SW480 (cell line): ENCODE data around the gene ACSF3.
"Not testable (repeated sequence)": the region's sequence is repeated elsewhere in the genome, so short reads cannot be mapped to it uniquely, and the experiment has no call there.

Source experiments
- DNase-seq: peaks from one replicate; pipeline ENCODE4 v3.0.0-alpha.2; 2016; ENCODE audit warnings: low spot score

Gene ACSF3

DNA sequence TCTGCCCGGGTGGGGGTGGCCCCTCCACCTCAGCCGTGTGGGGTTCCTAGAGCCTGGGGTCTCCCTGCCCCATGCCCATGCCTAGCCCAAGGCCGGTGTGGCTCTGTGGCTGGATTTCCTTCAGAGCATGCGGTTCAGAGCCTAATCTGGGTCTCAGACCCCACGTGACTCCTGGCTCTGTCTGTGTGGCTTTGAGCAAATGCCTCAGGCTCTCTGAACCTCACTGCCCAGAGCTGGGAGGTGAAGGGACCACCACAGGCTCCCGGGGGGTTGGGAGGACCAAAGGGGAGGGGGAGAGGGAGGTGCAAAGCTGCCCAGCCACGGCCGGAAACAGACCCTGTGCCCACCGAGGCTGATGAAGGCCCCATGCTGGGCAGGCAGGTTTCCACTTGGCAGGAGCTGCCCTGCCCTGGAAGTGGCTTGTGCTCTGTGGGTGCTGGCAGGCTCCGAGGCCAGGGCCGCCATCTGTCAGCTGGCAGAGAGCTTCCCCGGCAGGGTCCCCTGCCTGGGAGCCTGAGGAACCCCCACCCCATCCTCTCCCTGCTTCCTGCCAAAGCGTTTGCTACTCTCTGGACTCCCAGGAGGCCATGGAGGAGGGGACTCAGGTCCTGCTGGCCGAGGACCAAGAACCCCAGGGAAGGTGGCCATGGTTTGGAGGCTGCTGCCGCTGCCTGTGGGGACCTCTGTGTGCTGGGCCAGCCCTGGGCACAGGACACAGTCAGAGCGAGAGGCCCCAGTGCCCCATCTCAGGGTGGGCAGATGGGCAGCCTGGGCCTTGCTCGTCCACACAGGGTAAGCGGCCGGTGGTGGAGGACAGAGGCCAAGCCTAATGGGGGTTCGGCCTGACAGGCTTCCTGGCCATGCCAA, 81.9 kb downstream of the ACSF3 start:
- DNase-seq = no peak

DNA sequence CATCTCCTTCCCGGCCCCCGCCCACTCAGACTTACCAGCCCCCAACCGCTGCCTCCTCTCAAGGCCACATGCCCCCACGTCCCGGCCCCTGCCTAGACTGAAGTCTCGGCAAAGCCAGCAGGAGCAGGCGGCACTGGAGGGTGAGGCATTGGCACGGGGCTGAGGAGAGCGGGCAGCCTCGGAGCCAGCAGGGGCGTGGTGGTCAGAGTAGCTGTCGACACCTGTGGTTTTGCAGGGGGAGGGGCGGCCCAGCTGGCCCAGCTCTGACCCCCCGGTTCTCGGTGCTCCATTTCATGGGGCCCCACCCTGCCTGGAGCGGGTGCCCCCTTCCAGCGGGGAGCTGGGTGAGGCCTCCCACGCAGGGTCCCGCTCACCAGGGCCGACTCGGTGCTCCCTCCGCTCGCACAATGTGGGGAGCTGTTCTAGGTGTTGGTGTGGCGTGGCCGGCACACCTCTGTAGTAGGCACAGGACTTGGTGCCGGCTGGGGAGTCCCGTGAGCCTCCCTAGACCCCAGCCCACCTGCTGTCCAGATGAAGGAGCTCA, 82.6 kb downstream of the ACSF3 start:
- DNase-seq = no peak

DNA sequence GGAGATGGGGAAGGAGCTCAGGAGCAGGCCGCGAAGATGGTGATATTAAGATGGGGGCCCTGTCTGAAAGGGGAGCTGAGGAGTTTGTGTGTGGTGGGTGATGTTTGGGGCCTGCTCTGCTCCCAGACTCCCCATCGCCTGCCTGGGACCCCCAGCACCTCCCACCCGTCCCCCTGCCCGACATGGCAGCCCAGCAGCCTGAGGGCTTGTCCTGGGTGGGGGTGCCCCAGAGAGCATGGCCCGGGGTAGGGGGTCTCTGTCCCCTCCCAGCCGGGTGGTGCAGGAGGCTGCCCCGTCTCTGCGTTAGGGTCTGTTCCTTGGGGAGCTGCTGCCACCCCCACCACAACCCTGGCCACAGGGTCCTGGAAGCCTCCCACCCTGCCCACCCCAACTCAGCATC, 83.1 kb downstream of the ACSF3 start:
- no peak for DNase-seq

DNA sequence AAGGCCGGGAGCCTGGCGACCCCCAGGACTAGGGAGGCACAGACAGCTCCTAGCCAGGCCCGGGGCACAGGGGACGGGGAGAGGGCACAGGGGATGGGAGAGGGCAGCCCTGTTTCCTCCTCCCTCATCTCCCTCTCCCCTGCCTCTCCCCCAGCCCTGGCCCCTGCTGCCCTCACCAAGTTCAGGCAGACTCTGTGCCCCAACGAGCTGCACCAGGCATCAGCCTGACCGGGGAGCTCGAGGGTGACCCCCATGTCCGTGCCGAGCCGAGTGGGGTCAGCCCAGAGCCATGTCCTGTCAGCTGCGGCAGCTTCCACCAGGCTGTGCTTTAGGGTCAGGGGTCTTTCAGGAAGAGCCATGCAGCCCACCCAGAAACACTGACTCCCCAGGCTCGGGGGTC, 83.8 kb downstream of the ACSF3 start:
- DNase-seq = no peak

DNA sequence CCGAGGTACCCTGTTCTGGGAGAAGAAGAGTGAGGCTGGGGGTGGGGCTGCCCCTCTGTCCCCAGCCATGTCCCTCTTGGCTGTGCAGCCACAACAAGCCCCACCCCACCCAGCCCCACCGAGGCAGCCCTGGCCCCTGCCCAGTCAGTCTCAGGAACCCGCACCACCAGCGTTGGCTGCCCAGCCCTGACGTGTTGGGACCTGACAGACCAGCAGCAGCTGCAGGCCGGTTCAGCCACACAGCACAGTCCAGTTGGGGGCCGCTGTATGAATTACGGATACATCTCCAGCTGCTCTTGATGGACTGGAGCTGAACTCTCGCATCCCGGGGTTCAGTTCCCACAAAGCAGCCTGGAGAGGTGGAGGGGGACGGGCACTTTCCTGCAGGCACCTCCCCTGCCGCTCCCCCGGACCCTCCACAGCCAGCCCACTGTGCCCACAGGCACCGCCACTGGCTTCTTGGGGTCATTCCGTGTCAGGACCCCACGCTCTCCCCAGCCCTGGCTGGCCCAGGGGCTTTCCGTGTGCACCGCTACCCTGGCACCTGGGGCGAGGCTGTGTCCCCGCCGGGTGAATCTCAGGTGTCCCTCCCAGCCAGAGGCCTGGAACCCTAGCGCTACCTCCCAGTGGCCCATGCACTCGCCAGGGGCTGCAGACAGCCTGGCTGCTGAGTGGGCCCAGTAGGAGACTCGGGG, 84.9 kb downstream of the ACSF3 start:
- DNase-seq = no peak

DNA sequence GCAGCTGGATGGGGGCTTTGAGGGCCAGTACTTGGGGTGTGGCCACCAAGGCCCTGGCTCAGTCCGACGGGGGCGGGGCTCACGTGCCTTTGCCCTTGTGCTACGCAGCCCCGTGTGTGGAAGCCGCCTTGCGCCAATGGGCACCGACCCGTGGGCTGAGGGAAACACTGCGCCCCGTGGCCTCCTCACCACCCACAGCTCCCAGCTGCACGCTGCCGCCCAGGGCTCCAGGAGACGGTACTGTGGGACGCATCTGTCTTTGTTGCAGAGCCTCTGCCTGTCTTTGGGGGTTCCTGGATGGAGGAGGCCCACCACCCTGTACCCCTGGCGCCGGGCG, 85.5 kb downstream of the ACSF3 start:
- DNase-seq = no peak

DNA sequence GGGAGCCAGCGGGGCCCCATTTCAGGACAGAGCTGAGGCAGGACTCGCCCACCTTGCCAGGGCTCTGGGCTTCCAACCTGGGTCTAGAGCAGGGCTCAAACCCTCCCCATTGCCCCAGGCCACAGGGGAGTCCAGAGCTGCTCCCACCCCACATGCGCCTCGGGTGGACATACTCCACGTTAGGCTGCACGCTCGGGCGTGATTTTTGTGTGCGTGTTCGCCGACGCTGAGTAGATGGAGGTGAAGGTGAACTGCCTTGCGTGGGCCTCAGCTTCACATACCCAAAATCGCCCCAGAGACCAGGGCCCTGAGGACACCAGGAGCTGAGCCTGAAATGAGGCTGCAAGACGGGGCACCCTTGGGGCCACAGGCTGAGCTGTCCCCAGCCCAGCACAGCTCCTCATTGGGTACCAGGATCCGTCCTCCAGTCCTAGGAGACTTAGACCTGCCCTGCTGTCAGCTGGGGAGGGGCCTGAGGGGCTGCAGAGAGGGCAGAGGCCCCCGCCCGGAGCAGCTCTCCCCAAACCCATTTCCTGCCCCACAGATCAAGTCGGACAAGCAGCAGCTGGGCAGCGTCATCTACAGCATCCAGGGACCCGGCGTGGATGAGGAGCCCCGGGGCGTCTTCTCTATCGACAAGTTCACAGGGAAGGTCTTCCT, 86.1 kb downstream of the ACSF3 start:
- no peak for DNase-seq

DNA sequence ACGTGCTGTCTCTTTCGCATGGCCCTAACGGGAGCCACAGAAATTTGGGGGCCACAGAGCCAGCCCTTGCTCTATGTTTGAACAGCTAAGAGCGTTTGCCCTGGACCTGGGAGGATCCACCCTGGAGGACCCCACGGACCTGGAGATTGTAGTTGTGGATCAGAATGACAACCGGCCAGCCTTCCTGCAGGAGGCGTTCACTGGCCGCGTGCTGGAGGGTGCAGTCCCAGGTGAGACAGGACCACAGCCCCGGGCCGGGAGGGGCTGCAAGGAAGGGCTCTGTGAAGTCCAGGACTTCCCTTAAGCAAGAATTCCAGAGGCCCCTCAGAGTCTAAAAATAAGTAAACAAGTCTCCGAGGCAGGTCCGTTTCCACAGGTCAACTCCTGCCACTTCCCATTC, 89.8 kb downstream of the ACSF3 start:
- DNase-seq = no peak

DNA sequence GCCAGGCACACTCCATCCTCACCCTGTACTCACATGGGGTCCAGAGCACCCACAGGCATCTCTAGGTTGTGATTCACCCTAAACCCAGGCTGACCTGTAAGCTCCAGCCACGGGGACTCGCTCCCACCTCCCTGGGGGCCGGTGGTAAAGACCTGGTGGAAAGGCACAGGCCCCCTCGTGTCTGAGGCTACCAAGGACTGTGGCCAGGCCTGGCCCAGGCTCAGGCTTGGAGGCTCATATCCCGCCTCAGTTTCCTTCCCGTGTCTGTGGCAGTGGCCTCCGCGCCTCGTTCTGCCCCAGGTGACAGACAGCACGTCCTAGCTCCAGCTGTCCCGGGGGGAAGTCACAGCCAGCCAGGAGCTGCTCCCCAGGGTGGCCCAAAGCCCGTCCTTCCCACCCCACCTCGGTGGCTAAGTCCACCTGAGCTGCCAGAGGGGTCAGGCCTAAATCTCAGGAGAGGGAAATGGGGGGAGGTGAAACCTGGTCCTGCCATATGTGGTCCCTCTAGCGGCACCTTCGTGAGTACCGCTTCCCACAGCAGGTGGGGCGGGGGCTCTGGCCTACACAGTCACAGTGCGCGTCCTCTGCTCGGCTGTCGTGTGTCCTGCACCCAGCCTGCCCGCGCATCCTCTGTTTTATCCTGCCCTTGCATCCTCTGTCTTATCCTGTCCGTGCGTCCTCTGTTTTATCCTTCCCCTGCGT, 90.5 kb downstream of the ACSF3 start:
- no peak for DNase-seq

DNA sequence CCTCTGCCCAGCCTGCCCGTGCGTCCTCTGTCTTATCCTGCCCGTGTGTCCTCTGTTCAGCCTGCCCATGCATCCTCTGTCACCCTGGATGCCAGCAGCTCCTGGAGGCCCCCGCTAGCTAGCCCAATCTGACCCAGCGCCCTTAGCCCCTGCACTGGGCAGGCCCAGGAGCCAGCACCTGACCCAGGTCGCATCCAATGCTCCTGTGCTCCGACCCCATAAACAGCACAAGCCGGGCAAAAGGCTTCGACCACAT, 91.0 kb downstream of the ACSF3 start:
- no peak for DNase-seq

DNA sequence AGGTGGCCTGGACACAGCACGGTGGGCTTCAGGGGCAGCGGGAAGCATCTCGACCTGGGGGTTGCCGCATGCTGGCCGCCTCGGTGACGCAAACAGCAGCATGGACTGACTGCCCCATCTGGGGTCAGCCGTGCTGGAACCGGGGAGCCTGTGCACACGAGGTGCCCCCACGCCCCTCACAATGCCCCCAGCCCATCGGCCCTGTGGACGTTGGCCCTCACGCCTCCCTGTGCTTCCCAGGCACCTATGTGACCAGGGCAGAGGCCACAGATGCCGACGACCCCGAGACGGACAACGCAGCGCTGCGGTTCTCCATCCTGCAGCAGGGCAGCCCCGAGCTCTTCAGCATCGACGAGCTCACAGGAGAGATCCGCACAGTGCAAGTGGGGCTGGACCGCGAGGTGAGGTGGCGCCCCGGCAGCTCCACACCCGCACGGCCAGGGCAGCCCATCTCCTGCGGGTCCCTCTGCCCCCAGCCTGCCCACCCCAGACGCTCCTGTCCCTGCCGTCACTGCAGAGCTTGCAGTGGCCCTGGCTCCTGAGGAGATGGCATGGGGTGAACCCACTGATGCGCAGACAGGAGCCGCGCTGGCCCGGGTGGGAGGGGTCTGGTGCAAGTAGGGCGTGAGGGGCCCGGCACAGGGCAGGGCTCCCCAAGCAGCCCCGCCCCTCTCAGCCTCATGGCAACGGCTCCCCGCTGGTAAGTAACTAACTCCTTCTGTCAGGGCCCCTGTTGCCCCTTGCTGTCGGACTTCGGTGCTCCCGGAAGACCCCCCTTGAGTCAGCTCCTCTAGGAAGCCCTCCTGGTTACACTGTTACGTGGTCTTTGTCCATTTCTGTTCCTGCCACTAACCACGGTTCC, 91.5 kb downstream of the ACSF3 start:
- DNase-seq = no peak

DNA sequence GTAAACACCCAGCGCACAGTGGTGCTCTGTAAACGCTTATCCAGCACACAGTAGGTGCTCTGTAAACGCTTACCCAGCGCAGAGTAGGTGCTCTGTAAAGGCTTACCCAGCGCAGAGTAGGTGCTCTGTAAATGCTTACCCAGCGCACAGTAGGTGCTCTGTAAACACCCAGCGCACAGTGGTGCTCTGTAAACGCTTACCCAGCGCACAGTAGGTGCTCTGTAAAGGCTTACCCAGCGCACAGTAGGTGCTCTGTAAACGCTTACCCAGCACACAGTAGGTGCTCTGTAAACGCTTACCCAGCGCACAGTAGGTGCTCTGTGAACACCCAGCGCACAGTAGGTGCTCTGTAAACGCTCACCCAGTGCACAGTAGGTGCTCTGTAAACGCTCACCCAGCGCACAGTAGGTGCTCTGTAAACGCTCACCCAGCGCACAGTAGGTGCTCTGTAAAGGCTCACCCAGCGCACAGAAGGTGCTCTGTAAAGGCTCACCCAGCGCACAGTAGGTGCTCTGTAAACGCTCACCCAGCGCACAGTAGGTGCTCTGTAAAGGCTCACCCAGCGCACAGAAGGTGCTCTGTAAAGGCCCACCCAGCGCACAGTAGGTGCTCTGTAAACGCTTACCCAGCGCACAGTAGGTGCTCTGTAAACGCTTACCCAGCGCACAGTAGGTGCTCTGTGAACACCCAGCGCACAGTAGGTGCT, 92.4 kb downstream of the ACSF3 start:
- not testable (repeated sequence) for DNase-seq

DNA sequence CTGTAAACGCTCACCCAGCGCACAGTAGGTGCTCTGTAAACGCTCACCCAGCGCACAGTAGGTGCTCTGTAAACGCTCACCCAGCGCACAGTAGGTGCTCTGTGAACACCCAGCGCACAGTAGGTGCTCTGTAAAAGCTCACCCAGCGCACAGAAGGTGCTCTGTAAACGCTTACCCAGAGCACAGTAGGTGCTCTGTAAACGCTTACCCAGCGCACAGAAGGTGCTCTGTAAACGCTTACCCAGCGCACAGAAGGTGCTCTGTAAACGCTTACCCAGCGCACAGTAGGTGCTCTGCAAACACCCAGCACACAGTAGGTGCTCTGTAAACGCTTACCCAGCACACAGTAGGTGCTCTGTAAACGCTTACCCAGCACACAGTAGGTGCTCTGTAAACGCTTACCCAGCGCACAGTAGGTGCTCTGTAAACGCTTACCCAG, 93.0 kb downstream of the ACSF3 start:
- DNase-seq = not testable (repeated sequence)

DNA sequence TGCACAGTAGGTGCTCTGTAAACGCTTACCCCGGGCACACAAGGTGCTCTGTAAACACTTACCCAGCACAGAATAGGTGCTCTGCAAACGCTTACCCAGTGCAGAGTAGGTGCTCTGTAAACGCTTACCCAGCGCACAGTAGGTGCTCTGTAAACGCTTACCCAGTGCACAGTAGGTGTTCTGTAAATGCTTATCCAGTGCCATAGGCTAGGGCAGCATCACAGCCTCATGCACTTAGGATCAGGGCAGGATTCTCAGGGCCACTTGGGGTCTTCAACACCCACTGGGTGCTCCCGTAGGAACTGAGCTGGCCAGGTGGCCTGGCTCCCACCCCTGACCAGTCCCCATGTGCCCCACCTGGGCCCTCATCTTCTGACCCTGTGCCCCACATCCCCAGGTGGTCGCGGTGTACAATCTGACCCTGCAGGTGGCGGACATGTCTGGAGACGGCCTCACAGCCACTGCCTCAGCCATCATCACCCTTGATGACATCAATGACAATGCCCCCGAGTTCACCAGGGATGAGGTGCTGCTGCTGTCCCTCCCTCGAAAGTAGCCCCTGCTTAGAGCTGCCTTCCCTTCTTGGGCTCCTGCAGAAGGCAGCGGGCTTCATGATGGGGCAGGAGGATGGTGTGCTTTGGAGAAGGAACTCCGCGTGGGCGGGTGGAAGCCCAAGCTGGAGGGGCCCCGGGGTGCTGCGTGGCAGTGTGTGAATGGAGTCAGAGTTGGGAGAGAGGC, 93.5 kb downstream of the ACSF3 start:
- DNase-seq = peak; percentile 77

DNA sequence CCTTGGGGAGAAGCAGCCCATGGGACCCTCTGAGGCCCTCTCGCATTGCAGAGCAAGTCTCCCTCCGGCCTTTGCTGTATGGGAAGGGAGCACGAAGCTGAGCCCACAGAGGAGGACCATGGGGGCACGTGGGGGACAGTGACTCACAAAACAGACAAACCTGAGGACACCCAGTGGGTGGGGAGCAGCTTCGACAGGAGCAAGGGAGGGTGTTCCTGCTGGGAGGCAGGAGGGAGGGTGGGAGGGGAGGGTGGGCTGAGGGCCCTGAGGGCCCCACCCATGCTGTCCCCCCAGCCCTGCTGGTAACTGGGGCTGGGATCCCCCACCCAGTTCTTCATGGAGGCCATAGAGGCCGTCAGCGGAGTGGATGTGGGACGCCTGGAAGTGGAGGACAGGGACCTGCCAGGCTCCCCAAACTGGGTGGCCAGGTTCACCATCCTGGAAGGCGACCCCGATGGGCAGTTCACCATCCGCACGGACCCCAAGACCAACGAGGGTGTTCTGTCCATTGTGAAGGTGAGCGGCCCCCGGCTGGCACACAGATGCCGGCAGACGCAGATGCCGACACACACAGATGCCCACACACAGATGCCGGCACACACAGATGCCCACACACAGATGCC, 94.2 kb downstream of the ACSF3 start:
- DNase-seq = peak; percentile 58

DNA sequence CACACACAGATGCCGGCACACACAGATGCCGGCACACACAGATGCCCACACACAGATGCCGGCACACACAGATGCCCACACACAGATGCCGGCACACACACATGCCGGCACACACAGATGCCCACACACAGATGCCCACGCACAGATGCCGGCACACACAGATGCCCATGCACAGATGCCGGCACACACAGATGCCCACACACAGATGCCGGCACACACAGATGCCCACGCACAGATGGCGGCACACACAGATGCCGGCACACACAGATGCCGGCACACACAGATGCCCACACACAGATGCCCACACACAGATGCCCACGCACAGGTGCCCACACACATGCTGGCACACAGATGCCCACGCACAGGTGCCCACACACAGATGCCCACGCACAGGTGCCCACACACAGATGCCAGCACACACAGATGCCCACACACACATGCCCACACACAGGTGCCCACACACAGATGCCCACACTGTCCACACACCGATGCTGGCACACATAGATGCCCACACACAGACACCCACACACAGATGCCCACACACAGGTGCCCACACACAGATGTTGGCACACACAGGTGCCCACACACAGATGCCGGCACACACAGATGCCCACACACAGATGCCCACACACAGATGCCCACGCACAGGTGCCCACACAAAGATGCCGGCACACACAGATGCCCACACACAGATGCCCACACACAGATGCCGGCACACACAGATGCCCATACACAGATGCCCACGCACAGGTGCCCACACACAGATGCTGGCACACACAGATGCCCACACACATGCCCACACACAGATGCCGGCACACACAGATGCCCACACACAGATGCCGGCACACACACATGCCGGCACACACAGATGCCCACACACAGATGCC, 95.1 kb downstream of the ACSF3 start:
- not testable (repeated sequence) for DNase-seq

DNA sequence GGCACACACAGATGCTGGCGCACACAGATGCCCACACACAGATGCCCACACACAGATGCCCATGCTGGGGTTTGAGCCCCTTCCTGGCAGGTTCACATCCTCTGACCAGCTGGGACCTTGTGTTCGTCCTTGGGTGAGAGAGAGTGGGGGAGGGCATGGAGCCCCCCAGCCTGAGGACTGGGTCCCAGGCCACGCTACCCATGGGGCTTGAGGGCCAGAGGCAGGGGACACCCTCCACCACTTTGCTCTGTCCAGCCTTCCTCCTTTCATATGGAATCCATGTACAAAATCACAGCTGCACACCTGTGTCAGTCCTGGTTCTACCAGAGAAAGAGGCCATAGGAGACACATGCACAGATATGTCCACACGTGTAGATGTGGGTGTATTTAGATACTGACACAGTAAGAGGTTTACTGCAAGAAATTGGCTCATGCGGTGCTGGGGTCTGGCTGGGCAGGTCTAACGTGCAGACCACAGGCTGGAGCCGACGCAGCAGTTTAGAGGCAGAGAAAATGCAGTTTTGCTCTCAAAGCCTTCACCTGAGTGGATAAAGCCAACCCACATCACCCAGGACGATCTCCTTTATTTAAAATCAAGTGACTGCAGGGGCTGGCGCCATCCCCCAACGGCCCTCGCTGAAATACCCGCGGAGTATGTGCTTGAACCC, 95.8 kb downstream of the ACSF3 start:
- DNase-seq = no peak
